ENCODE results near the gene GABBR2. TPM values are rescaled to one million over a fixed set of nuclear protein-coding genes. Genes with fewer than 3 reads are reported as not detected.

GABBR2 gene
- total and polyA plus RNA-seq, 2 experiments from 2014 or later: 0.89 to 1.3 TPM

DNA sequence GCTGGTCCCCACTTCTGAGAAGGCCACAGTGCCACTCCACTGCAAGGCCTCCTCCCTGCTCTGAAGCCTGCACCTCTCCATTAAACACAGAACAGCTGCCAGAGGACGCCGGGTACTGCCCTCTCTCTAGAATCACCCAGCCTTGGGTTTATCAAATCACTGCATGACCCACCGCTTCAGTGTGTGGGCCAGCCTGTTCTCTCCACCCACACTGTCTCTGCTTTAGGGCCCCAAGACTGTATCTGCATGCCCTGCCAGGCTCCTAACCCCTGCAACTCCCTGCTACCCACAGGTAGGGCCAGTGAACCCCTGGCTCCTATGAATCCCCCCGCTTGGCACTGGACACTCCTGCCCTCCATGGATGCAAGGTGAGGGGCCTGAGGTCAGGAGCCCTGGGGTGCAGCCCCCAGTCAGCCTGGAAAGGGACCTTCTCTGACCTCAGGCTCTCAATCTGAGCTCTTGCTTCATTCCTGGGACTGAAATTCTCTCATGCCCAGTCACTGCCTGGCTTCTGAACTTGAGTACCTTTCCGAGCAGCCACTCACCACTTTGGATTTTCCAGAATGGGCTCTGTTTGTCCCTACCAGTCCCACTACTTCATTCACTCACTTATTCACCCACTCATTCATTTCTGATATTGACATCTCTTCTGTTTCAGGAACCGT, 206.3 kb downstream of the GABBR2 start:
- no peak overlapping the region for H3K4me3 ChIP-seq
- peaks cover 2% of the 10 kb centered on the region for H3K27me3 Mint-ChIP-seq (ENCODE audit: insufficient read depth, low read depth, poor library complexity)
- H3K9me2 ChIP-seq (ENCODE audit: insufficient read depth): 0 out of 2 replicates have a peak, but pooled peaks cover 3% of the 10 kb centered on the region
- ATAC-seq (no peak), DNase-seq (ENCODE audit: low spot score) (no peak)
- peaks cover 14% of the 10 kb centered on the region for H3K9me3 Mint-ChIP-seq
- H3K27me3 ChIP-seq (ENCODE audit: insufficient read depth): no peaks in the 10 kb centered on the region
- peaks cover 36% of the 10 kb centered on the region for H3K4me1 Mint-ChIP-seq
- H3K36me3 ChIP-seq (ENCODE audit: insufficient read depth): no peaks in the 10 kb centered on the region
- H3K4me1 ChIP-seq (ENCODE audit: insufficient read depth): peaks cover 28% of the 10 kb centered on the region
- no peak for TF ChIP-seq CREB1 (CRISPR knock-in tag; IDR thresholded peaks at IDR 0.05; ENCODE audit: low read depth)
- TF ChIP-seq, protein P1, sequence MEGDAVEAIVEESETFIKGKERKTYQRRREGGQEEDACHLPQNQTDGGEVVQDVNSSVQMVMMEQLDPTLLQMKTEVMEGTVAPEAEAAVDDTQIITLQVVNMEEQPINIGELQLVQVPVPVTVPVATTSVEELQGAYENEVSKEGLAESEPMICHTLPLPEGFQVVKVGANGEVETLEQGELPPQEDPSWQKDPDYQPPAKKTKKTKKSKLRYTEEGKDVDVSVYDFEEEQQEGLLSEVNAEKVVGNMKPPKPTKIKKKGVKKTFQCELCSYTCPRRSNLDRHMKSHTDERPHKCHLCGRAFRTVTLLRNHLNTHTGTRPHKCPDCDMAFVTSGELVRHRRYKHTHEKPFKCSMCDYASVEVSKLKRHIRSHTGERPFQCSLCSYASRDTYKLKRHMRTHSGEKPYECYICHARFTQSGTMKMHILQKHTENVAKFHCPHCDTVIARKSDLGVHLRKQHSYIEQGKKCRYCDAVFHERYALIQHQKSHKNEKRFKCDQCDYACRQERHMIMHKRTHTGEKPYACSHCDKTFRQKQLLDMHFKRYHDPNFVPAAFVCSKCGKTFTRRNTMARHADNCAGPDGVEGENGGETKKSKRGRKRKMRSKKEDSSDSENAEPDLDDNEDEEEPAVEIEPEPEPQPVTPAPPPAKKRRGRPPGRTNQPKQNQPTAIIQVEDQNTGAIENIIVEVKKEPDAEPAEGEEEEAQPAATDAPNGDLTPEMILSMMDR (conservative IDR thresholded peaks at IDR 0.05; ENCODE audit: low read depth in 2 of 2): no peak
- no peak for TF ChIP-seq NANOG (IDR thresholded peaks at IDR 0.05; ENCODE audit: borderline replicate concordance)
- no peak for TF ChIP-seq ZNF114 (CRISPR knock-in tag; IDR thresholded peaks at IDR 0.05)
- TF ChIP-seq, protein P2, sequence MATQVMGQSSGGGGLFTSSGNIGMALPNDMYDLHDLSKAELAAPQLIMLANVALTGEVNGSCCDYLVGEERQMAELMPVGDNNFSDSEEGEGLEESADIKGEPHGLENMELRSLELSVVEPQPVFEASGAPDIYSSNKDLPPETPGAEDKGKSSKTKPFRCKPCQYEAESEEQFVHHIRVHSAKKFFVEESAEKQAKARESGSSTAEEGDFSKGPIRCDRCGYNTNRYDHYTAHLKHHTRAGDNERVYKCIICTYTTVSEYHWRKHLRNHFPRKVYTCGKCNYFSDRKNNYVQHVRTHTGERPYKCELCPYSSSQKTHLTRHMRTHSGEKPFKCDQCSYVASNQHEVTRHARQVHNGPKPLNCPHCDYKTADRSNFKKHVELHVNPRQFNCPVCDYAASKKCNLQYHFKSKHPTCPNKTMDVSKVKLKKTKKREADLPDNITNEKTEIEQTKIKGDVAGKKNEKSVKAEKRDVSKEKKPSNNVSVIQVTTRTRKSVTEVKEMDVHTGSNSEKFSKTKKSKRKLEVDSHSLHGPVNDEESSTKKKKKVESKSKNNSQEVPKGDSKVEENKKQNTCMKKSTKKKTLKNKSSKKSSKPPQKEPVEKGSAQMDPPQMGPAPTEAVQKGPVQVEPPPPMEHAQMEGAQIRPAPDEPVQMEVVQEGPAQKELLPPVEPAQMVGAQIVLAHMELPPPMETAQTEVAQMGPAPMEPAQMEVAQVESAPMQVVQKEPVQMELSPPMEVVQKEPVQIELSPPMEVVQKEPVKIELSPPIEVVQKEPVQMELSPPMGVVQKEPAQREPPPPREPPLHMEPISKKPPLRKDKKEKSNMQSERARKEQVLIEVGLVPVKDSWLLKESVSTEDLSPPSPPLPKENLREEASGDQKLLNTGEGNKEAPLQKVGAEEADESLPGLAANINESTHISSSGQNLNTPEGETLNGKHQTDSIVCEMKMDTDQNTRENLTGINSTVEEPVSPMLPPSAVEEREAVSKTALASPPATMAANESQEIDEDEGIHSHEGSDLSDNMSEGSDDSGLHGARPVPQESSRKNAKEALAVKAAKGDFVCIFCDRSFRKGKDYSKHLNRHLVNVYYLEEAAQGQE (IDR thresholded peaks at IDR 0.05; ENCODE audit: unreplicated experiment): no peak
- TF ChIP-seq EZH2 (IDR thresholded peaks at IDR 0.05; ENCODE audit: low read depth, unreplicated experiment): no peak
- no peak for TF ChIP-seq STAT1 (IDR thresholded peaks at IDR 0.05; ENCODE audit: unreplicated experiment)
- TF ChIP-seq EZH2phosphoT487 (IDR thresholded peaks at IDR 0.05; ENCODE audit: unreplicated experiment): no peak
- TF ChIP-seq JUNB (IDR thresholded peaks at IDR 0.05; ENCODE audit: unreplicated experiment): no peak
- no peak for TF ChIP-seq ZNF331 (CRISPR knock-in tag; IDR thresholded peaks at IDR 0.05; ENCODE audit: low read depth)
- TF ChIP-seq, protein P3, sequence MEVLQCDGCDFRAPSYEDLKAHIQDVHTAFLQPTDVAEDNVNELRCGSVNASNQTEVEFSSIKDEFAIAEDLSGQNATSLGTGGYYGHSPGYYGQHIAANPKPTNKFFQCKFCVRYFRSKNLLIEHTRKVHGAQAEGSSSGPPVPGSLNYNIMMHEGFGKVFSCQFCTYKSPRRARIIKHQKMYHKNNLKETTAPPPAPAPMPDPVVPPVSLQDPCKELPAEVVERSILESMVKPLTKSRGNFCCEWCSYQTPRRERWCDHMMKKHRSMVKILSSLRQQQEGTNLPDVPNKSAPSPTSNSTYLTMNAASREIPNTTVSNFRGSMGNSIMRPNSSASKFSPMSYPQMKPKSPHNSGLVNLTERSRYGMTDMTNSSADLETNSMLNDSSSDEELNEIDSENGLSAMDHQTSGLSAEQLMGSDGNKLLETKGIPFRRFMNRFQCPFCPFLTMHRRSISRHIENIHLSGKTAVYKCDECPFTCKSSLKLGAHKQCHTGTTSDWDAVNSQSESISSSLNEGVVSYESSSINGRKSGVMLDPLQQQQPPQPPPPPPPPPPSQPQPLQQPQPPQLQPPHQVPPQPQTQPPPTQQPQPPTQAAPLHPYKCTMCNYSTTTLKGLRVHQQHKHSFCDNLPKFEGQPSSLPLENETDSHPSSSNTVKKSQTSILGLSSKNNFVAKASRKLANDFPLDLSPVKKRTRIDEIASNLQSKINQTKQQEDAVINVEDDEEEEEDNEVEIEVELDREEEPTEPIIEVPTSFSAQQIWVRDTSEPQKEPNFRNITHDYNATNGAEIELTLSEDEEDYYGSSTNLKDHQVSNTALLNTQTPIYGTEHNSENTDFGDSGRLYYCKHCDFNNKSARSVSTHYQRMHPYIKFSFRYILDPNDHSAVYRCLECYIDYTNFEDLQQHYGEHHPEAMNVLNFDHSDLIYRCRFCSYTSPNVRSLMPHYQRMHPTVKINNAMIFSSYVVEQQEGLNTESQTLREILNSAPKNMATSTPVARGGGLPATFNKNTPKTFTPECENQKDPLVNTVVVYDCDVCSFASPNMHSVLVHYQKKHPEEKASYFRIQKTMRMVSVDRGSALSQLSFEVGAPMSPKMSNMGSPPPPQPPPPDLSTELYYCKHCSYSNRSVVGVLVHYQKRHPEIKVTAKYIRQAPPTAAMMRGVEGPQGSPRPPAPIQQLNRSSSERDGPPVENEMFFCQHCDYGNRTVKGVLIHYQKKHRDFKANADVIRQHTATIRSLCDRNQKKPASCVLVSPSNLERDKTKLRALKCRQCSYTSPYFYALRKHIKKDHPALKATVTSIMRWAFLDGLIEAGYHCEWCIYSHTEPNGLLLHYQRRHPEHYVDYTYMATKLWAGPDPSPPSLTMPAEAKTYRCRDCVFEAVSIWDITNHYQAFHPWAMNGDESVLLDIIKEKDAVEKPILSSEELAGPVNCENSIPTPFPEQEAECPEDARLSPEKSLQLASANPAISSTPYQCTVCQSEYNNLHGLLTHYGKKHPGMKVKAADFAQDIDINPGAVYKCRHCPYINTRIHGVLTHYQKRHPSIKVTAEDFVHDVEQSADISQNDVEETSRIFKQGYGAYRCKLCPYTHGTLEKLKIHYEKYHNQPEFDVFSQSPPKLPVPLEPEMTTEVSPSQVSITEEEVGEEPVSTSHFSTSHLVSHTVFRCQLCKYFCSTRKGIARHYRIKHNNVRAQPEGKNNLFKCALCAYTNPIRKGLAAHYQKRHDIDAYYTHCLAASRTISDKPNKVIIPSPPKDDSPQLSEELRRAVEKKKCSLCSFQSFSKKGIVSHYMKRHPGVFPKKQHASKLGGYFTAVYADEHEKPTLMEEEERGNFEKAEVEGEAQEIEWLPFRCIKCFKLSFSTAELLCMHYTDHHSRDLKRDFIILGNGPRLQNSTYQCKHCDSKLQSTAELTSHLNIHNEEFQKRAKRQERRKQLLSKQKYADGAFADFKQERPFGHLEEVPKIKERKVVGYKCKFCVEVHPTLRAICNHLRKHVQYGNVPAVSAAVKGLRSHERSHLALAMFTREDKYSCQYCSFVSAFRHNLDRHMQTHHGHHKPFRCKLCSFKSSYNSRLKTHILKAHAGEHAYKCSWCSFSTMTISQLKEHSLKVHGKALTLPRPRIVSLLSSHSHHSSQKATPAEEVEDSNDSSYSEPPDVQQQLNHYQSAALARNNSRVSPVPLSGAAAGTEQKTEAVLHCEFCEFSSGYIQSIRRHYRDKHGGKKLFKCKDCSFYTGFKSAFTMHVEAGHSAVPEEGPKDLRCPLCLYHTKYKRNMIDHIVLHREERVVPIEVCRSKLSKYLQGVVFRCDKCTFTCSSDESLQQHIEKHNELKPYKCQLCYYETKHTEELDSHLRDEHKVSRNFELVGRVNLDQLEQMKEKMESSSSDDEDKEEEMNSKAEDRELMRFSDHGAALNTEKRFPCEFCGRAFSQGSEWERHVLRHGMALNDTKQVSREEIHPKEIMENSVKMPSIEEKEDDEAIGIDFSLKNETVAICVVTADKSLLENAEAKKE (CRISPR knock-in tag; IDR thresholded peaks at IDR 0.05): no peak
- TF ChIP-seq POLR2AphosphoS5 (IDR thresholded peaks at IDR 0.05; ENCODE audit: low read depth): no peak
- TF ChIP-seq, protein P4, sequence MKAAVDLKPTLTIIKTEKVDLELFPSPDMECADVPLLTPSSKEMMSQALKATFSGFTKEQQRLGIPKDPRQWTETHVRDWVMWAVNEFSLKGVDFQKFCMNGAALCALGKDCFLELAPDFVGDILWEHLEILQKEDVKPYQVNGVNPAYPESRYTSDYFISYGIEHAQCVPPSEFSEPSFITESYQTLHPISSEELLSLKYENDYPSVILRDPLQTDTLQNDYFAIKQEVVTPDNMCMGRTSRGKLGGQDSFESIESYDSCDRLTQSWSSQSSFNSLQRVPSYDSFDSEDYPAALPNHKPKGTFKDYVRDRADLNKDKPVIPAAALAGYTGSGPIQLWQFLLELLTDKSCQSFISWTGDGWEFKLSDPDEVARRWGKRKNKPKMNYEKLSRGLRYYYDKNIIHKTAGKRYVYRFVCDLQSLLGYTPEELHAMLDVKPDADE (IDR thresholded peaks at IDR 0.05): no peak
- no peak overlapping the region; the same call in 1 of the 2 replicates for H3K27ac Mint-ChIP-seq
- H3K4me3 Mint-ChIP-seq: no peak overlapping the region
- no peaks in the 10 kb centered on the region for H3F3A ChIP-seq (replicated peaks; ENCODE audit: low read depth)
- no peak overlapping the region for H2AFZ ChIP-seq
- H3K4me2 ChIP-seq: peak overlapping the region; percentile 20; the same call in 1 of the 2 replicates
- no peaks in the 10 kb centered on the region for H3K79me2 ChIP-seq (replicated peaks; ENCODE audit: insufficient read depth)
- H3K36me3 Mint-ChIP-seq (ENCODE audit: low read depth): peaks cover 5% of the 10 kb centered on the region
- no peak overlapping the region for H3K27ac ChIP-seq (ENCODE audit: low read depth)
- H4K20me1 ChIP-seq (replicated peaks; ENCODE audit: insufficient read depth): no peaks in the 10 kb centered on the region

All from GM23338 (cell line).